K562 (cell line): Measurements from ENCODE around the gene ZNF593OS.

Source experiments
- COPS2 ChIP-seq: fragments of 450-650 bp; conservative IDR thresholded peaks from 2 replicates; pipeline ENCODE4 v1.6.1; 2016; ENCODE audit warnings: mild to moderate bottlenecking, moderate library complexity
- DPF2 ChIP-seq: fragments of 450-650 bp; IDR thresholded peaks from 2 replicates; pipeline ENCODE4 v1.6.1; 2016
- ELF4 ChIP-seq: fragments of 450-650 bp; formaldehyde crosslinking; IDR thresholded peaks from 2 replicates; pipeline ENCODE4 v1.4.0; 2022; ENCODE audit warnings: missing genetic modification characterization
- GATA2 ChIP-seq: sonication (generic); formaldehyde crosslinking; IDR thresholded peaks from 2 replicates; pipeline ENCODE4 v1.4.0; 2020; ENCODE audit warnings: mild to moderate bottlenecking, missing genetic modification reagents
- HNRNPUL1 ChIP-seq: fragments of 200-400 bp; formaldehyde crosslinking; IDR thresholded peaks from 2 replicates; pipeline ENCODE4 v1.6.1; 2017; ENCODE audit warnings: low read length
- RAD21 ChIP-seq, 2 experiments: fragments of 250-450 bp in 1 of 2; fragments of 450-650 bp in 1 of 2; sonication (Bioruptor Pico) in 1 of 2; formaldehyde crosslinking in 1 of 2; IDR thresholded peaks in 1 of 2; conservative IDR thresholded peaks in 1 of 2; 2 replicates each; pipeline versions ENCODE4 v1.4.0 to v1.8.0; 2020 to 2022; ENCODE audit warnings: mild to moderate bottlenecking in 2 of 2, moderate library complexity in 1 of 2
- SMC3 ChIP-seq: conservative IDR thresholded peaks from 2 replicates; pipeline ENCODE4 v1.6.1; 2011; ENCODE audit warnings: low read depth, low read length, improper control_type of control experiment; ENCODE audit not compliant: insufficient read depth
- TAF1 ChIP-seq: IDR thresholded peaks from 2 replicates; pipeline ENCODE4 v1.6.1; 2011; ENCODE audit warnings: mild to moderate bottlenecking, low read length, moderate library complexity; ENCODE audit not compliant: insufficient read depth, control insufficient read depth, severe bottlenecking; ENCODE audit errors: extremely low read depth
- TEAD4 ChIP-seq, 2 experiments: sonication (generic) in 1 of 2; formaldehyde crosslinking in 1 of 2; IDR thresholded peaks; 2 replicates each; pipeline versions ENCODE4 v1.6.1 to v1.8.0; 2012 to 2022; ENCODE audit warnings: borderline replicate concordance in 1 of 2, inconsistent platforms in 1 of 2, low read length in 1 of 2, mild to moderate bottlenecking in 1 of 2, missing genetic modification reagents in 1 of 2
- ZBTB40 ChIP-seq, 2 experiments: fragments of 450-650 bp in 1 of 2; sonication (generic) in 1 of 2; formaldehyde crosslinking in 1 of 2; IDR thresholded peaks; 2 replicates each; pipeline versions ENCODE4 v1.7.1 to v1.9.0; 2016 to 2022; ENCODE audit warnings: inconsistent platforms in 1 of 2, mild to moderate bottlenecking in 1 of 2, missing genetic modification reagents in 1 of 2

- TF ChIP-seq TEAD4 (IDR thresholded peaks at IDR 0.05; ENCODE audit: low read length) (no peak), TEAD4 (CRISPR knock-in tag; IDR thresholded peaks at IDR 0.05; ENCODE audit: borderline replicate concordance) (no peak), GATA2 (CRISPR knock-in tag) (no peak), TAF1 (no peak), DPF2 (no peak), HNRNPUL1 (no peak), SMC3 (no peak), ZBTB40 (IDR thresholded peaks at IDR 0.05) (no peak), ZBTB40 (CRISPR knock-in tag; IDR thresholded peaks at IDR 0.05) (no peak), COPS2 (no peak), ELF4 (CRISPR knock-in tag) (no peak), RAD21 (CRISPR knock-in tag; conservative IDR thresholded peaks at IDR 0.05 in 1 of 2, IDR thresholded peaks at IDR 0.05 in 1 of 2) (no peak)
Observed at GRCh38 chr1:26163684-26164035, 8.0 kb downstream of the ZNF593OS start.
